SK-N-SH treated with all-trans-retinoic acid at 6 μM for 48 hours (cell line): ENCODE data around the gene IVNS1ABP.

Experiments
- ATAC-seq: fragments of 200-7000 bp; cut with Tn5 transposase; 3 replicates; pipeline ENCODE4 v1.9.1; 2020; ENCODE audit warnings: mild to moderate bottlenecking, moderate library complexity
- ARNTL ChIP-seq: fragments of 450-650 bp; formaldehyde crosslinking; IDR thresholded peaks from 2 replicates; pipeline ENCODE4 v1.5.0; 2020; ENCODE audit warnings: low read depth, mild to moderate bottlenecking, moderate library complexity, borderline replicate concordance
- BACH2 ChIP-seq: fragments of 250-450 bp; sonication (Bioruptor Pico); IDR thresholded peaks from 2 replicates; pipeline ENCODE4 v1.9.0; 2021; ENCODE audit warnings: mild to moderate bottlenecking, borderline replicate concordance
- CREB5 ChIP-seq: fragments of 250-450 bp; sonication (Bioruptor Pico); IDR thresholded peaks from 2 replicates; pipeline ENCODE4 v1.5.1; 2020; ENCODE audit warnings: low read depth, mild to moderate bottlenecking, moderate library complexity
- CSDC2 ChIP-seq: fragments of 250-450 bp; sonication (Bioruptor Pico); IDR thresholded peaks from 2 replicates; pipeline ENCODE4 v1.5.0; 2020; ENCODE audit warnings: mild to moderate bottlenecking, moderate library complexity
- CSRNP3 ChIP-seq: fragments of 250-450 bp; sonication (Bioruptor Pico); IDR thresholded peaks from 2 replicates; pipeline ENCODE4 v1.5.1; 2021; ENCODE audit warnings: mild to moderate bottlenecking, moderate library complexity
- GLIS3 ChIP-seq: fragments of 250-450 bp; sonication (Bioruptor Pico); IDR thresholded peaks from 2 replicates; pipeline ENCODE4 v1.5.0; 2020; ENCODE audit warnings: mild to moderate bottlenecking, moderate library complexity
- ISL1 ChIP-seq: fragments of 250-450 bp; sonication (Bioruptor Pico); IDR thresholded peaks from 2 replicates; pipeline ENCODE4 v2.1.2; 2022; ENCODE audit warnings: mild to moderate bottlenecking, moderate library complexity
- OSR1 ChIP-seq: fragments of 250-450 bp; sonication (Bioruptor Pico); IDR thresholded peaks from 2 replicates; pipeline ENCODE4 v1.8.0; 2022; ENCODE audit warnings: moderate library complexity, mild to moderate bottlenecking, inconsistent platforms
- PATZ1 ChIP-seq: fragments of 250-450 bp; sonication (Bioruptor Pico); IDR thresholded peaks from 2 replicates; pipeline ENCODE4 v1.8.0; 2020; ENCODE audit warnings: mild to moderate bottlenecking, moderate library complexity, borderline replicate concordance
- POU6F1 ChIP-seq: fragments of 250-450 bp; sonication (Bioruptor Pico); IDR thresholded peaks from 2 replicates; pipeline ENCODE4 v1.8.0; 2021; ENCODE audit warnings: low read depth, mild to moderate bottlenecking, moderate library complexity, borderline replicate concordance
- PPARA ChIP-seq: fragments of 250-450 bp; sonication (Bioruptor Pico); IDR thresholded peaks from 2 replicates; pipeline ENCODE4 v1.5.0; 2020; ENCODE audit warnings: mild to moderate bottlenecking, borderline replicate concordance
- RARB ChIP-seq: fragments of 250-450 bp; sonication (Bioruptor Pico); IDR thresholded peaks from 2 replicates; pipeline ENCODE4 v1.8.0; 2021; ENCODE audit warnings: mild to moderate bottlenecking, moderate library complexity
- SNAI2 ChIP-seq: fragments of 250-450 bp; sonication (Bioruptor Pico); IDR thresholded peaks from 2 replicates; pipeline ENCODE4 v1.5.0; 2020; ENCODE audit warnings: mild to moderate bottlenecking, moderate library complexity
- TCF4 ChIP-seq: fragments of 250-450 bp; sonication (Bioruptor Pico); IDR thresholded peaks from 2 replicates; pipeline ENCODE4 v1.8.0; 2021; ENCODE audit warnings: mild to moderate bottlenecking, moderate library complexity, borderline replicate concordance
- TOX ChIP-seq: fragments of 250-450 bp; sonication (Bioruptor Pico); IDR thresholded peaks from 2 replicates; pipeline ENCODE4 v1.8.0; 2021; ENCODE audit warnings: mild to moderate bottlenecking, moderate library complexity, borderline replicate concordance
- TSHZ2 ChIP-seq: fragments of 250-450 bp; sonication (Bioruptor Pico); IDR thresholded peaks from 2 replicates; pipeline ENCODE4 v1.5.0; 2020; ENCODE audit warnings: mild to moderate bottlenecking, moderate library complexity
- ZFP30 ChIP-seq: fragments of 450-650 bp; formaldehyde crosslinking; IDR thresholded peaks from 2 replicates; pipeline ENCODE4 v1.5.0; 2022; ENCODE audit warnings: mild to moderate bottlenecking, moderate library complexity
- ZNF565 ChIP-seq: fragments of 450-650 bp; formaldehyde crosslinking; conservative IDR thresholded peaks from 2 replicates; pipeline ENCODE4 v1.5.0; 2020; ENCODE audit warnings: low read depth, mild to moderate bottlenecking, moderate library complexity
- ZNF70 ChIP-seq: fragments of 450-650 bp; formaldehyde crosslinking; IDR thresholded peaks from 2 replicates; pipeline ENCODE4 v1.5.0; 2020; ENCODE audit warnings: mild to moderate bottlenecking, moderate library complexity
- ZNF8 ChIP-seq: fragments of 450-650 bp; formaldehyde crosslinking; IDR thresholded peaks from 2 replicates; pipeline ENCODE4 v1.5.0; 2020; ENCODE audit warnings: mild to moderate bottlenecking, moderate library complexity

The IVNS1ABP gene

GRCh38 chr1:185300152-185300551 is 16.9 kb downstream of the IVNS1ABP start:
- TF ChIP-seq TCF4 (CRISPR knock-in tag) (no peak), TOX (CRISPR knock-in tag) (no peak), ZNF8 (no peak), ZNF565 (CRISPR knock-in tag) (no peak), CREB5 (CRISPR knock-in tag) (no peak), BACH2 (CRISPR knock-in tag) (no peak), ARNTL (CRISPR knock-in tag) (no peak), ZNF70 (CRISPR knock-in tag) (no peak), OSR1 (CRISPR knock-in tag) (no peak), TSHZ2 (CRISPR knock-in tag) (no peak), PATZ1 (CRISPR knock-in tag) (no peak), ZFP30 (CRISPR knock-in tag) (no peak), RARB (CRISPR knock-in tag) (no peak)
- no peak for ATAC-seq

GRCh38 chr1:185297982-185298381 is 19.1 kb downstream of the IVNS1ABP start:
- no peak for ATAC-seq
- TF ChIP-seq CSRNP3 (CRISPR knock-in tag), result no peak
- TF ChIP-seq ZNF565 (CRISPR knock-in tag), result no peak
- TF ChIP-seq TOX (CRISPR knock-in tag), result no peak
- no peak for TF ChIP-seq OSR1 (CRISPR knock-in tag)
- TF ChIP-seq ZNF70 (CRISPR knock-in tag), result no peak
- no peak for TF ChIP-seq PPARA
- no peak for TF ChIP-seq ZFP30 (CRISPR knock-in tag)
- TF ChIP-seq GLIS3 (CRISPR knock-in tag), result no peak
- no peak for TF ChIP-seq BACH2 (CRISPR knock-in tag)
- no peak for TF ChIP-seq CSDC2 (CRISPR knock-in tag)
- no peak for TF ChIP-seq SNAI2 (CRISPR knock-in tag)
- TF ChIP-seq ZNF8, result no peak
- TF ChIP-seq CREB5 (CRISPR knock-in tag), result no peak
- no peak for TF ChIP-seq ARNTL (CRISPR knock-in tag)
- no peak for TF ChIP-seq ISL1 (CRISPR knock-in tag)

GRCh38 chr1:185295091-185295490 is 22.0 kb downstream of the IVNS1ABP start:
- no peak for ATAC-seq
- TF ChIP-seq CREB5 (CRISPR knock-in tag), result no peak
- TF ChIP-seq SNAI2 (CRISPR knock-in tag), result no peak
- no peak for TF ChIP-seq CSDC2 (CRISPR knock-in tag)
- TF ChIP-seq PATZ1 (CRISPR knock-in tag), result no peak
- no peak for TF ChIP-seq POU6F1
- no peak for TF ChIP-seq ZFP30 (CRISPR knock-in tag)
- TF ChIP-seq ZNF8, result no peak
- no peak for TF ChIP-seq ZNF565 (CRISPR knock-in tag)
